Suppressor macrophage treated with lipopolysaccharide for 4 hours (primary cell): ENCODE measurements around the gene GLT1D1.
A peak's percentile ranks its signal among the peaks of the same experiment; 100 is the strongest.
"Not testable (repeated sequence)": the region's sequence is repeated elsewhere in the genome, so short reads cannot be mapped to it uniquely, and the experiment has no call there.

Experiments
- DNase-seq: peaks from one replicate; pipeline ENCODE4 v3.0.0-alpha.2; 2020

The GLT1D1 gene

DNA sequence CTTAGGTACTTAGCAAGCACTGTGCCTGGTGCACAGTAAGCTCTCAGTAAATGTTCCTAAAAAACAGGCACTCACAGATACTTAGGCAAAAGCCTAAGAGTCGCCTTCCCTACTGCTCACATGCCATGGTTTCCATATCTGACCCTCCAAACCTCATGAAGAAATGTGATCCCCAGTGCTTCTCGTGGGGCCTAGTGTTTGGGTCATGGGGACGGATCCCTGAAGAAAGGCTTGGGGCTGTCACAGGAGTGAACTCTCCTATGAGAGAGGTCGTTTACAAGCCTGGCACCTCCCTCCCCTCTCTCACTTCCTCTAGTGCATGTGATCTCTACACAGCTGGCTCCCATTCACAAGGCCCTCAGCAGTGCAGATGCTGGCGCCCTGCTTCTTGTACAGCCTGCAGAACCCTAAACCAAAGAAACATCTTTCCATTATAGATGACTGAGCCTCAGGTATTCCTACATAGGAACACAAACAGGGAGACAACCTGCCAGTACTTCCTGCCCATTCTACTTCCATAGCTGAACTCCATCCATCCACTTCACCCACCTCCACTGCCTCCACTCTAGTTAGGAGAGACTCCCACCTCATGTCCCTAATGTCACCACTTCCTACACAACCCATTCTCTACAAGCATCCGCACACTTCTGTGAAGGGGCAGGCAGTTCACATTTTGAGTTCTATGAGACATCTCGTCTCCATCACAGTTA, 32.4 kb upstream of the GLT1D1 start:
- DNase-seq = peak; percentile 90

DNA sequence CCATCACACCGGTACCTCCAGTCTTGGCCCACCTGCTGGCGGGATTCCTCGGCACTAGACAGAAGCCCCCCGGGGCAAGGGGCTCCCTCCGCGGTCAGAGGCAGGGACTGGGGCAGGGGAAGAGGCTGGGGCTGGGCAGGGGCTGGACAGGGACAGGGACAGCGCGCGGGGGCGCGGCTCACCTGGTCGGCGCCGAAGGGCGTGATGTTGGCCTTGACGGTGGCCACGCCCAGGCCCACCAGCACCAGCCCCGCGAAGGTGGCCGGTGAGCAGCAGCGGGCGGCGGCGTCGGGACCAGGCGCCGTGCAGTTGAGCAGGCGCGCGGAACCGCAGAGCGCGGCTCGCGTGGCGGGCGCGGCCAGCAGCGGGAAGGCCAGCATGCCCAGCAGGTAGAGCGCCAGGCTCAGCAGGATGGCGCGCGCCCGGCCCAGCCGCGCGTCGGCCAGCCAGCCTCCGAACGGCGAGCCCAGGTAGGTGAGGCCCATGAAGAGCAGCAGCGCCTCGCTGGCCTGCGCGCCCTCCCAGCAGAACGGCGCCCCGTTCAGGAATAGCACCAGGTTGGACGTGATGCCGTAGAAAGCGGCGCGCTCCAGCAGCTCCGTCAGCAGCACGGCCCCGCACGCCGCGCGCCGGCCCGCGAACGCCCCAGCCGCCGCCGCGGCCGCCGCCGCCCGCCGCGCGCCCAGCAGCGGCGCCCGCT, 29.9 kb upstream of the GLT1D1 start:
- peak; percentile 30 for DNase-seq

DNA sequence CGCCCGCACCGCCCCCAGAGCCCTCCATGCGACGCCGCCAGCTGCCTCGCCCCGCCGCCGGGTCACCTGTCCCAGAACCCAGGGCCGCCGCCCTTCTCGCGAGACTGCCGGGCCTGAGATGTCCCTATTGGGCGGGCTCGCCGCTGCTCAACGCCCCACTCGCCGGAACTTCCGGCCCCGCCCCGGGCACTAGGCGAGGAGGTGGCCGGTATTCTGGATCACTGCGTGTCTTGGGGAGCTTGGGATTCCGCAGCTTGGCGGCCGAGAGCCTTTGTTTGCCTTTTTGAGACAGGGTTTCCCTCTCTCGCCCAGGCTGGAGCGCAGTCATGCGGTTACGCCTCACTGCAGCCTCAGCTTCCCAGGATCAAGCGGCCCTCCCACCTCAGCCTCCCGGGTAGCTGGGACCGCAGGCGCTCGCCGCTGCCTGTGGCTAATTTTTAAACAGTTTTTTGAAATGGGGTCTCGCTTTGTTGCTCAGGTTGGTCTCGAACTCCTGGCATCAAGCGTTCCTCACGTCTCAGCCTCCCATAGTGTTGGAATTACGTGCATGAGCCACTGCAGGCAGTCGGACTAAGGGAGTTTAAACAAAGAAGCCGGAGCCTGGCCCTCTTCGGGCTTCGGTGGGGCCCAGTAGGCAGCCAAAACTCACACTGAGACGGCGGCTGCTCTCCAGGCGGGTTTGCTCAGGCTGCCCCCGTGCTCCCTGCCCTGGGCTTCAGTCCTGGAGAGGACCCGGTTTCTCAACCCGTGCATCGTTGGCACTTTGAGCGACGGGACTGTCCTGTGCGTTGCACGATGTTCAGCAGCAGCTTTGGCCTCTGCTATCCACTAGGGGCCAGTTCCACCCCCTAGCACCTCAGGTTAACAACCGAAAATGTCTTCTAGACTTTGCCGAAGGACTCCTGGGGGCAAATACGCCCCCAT, 29.1 kb upstream of the GLT1D1 start, which contains the start of gene SLC15A4:
Gene SLC15A4, minus strand, starts transcription at position 43 of the 924 bp plus-strand sequence. Its CDS starts 15 bp downstream, at position 28.
- peak; percentile 97 for DNase-seq

DNA sequence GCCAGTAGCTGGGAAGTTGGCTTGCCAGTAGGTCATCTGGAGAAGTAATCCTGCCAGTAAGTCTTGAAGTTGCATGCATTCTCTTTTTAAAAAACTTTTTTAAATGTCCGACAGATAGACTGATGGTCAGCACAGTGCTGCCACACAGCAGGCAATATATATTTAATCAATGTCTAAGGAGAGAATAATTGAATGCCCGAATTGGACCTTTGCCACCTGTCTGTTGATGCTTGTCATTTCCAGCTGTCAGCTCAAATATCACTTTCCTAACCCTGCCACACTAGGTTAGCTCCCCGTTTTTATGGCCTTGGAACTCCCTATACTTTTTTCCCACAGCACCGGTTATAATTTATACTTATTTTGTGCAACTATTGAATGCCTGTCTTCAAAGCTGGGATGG, 27.4 kb upstream of the GLT1D1 start:
- no peak for DNase-seq

DNA sequence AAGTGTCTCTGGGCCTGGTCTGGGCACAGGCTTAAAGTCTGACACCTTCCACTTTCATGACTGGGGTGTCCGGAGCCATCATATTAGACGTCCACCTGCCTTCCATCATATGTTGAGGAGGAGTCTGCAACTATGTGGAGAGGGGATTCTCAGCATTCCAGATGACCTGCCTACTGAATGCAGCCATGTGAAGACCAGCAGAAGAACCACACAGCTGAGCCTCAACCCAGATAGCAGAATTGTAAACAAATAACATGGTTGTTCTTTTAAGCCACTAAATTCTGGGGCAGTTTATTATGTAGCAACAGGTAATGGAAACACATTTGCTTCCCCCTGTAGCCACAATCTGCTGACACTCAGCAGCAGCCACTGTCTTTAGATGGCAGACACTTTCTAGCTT, 25.6 kb upstream of the GLT1D1 start:
- DNase-seq = no peak

DNA sequence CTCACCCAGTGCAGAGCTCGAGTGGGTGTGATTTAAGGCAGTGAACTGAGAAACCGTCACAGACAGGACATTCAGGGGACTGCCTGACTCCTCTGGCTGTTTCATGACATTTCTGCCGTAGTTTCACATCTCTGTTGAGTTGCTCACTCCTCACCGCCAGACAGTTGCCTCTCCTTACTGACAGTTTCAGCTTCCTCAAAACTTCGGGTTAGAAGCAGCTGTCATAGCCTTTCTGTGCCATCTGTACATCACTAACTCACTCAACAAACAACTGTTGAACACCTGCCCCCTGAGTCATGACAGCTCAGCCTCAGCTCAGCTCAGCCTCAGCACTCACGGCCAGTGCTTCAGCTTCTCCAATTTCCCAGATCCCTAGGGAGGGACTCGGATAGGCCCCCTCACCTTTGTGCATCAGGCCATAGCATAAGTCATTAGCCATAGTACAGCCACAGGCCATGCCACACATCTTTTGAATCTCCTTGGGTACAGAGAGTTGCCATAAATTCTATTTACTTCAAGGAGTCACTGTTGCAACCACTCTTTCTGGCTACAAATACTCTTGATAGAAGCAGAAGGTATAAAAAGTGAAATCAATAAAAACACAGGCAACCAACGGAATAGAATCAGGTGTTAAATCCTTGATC, 23.3 kb upstream of the GLT1D1 start:
- DNase-seq = peak; percentile 92

DNA sequence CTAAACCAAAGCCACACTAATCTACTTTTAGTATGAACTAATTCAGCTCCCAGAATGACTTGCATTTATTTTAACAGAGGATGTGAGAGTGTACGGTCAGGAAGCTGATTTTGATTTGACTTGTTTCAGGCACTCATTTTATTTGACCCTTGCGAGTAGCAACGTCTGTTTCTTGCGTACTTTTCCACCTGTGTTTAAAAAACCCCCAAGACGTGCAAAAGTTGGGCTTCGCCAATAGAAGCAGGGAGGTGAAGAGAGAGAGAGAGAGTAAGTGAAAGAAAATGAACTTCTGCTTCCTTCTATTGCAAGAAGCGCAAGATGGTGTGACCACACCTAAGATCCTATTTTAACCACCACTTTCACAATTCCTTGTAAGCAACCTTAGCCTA, 22.8 kb upstream of the GLT1D1 start:
- peak; percentile 49 for DNase-seq

DNA sequence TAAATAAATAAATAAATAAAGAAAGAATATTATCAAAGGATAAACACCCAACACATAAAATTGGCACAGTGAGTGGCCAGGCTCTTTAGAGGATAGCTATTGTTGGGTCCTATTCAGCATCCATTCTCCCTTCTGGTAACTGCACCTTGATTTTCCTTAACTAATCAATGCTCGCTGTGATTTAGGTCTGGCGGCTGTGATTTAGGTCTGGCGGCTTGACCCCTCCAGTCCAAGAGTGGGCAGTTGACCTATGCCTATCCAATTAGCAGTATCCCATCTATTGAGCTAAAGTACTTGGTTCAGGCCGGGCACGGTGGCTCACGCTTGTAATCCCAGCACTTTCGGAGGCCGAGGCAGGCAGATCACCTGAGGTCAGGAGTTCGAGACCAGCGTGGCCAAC, 19.9 kb upstream of the GLT1D1 start:
- no peak for DNase-seq

DNA sequence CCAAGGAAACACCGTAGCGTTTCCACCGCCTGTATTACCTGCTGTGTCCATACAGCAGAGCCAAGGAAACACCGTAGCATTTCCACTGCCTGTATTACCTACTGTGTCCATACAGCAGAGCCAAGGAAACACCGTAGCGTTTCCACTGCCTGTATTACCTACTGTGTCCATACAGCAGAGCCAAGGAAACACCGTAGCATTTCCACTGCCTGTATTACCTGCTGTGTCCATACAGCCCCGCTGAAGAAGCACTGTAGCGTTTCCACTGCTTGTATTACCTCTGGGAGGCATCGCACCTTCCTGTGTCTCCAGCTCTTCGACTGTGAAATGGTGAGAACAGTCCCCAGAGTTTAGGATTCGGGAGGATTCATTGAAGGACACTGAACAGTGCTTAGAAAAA, 13.4 kb upstream of the GLT1D1 start:
- DNase-seq = not testable (repeated sequence)

DNA sequence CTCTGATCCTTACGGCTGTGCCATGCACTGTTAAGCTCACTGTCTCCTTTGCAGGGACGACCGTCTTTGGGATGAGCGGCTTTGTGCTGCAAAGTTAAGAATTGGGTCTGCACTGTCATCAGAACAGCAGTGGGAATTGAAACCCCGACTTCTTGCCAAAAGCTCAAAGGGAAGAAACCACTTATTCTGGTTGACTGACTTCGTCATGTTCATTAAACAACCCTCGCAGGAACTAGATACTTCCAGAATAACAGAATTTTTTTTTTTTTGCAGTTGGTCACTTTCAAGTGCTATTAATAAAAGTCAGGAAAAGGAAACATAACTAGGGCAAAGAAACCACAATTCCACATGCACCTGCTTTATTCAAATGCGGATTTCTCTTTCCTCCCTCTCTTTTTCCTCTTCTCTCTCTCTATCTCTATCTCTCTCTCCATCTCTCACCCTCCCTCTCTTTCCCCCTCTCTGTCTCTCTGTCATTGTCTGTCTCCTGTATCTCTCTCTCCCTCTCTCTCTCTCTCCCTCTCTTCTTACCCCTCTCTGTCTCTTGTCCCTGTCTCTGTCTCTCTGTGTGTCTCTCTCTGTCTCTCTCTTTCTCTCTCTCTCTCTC, 12.3 kb upstream of the GLT1D1 start:
- DNase-seq = peak; percentile 73

DNA sequence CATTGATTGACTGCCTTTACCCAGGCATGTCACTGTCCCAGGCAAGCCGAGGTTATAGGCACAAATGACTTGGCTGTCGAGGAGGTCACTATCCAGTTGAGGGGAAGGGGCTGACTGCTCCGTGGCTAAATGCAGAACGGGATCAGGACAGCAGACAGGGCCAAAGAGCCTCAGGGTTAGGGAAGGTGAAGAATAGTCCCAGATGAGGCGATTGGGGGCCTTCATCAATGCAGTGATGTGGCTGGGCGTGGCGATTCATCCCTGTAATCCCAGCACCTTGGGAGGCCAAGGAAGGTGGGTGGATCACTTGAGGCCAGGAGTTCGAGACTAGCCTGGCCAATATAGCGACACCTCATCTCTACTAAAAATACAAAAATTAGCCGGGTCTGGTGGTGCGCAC, 10.7 kb upstream of the GLT1D1 start:
- no peak for DNase-seq

DNA sequence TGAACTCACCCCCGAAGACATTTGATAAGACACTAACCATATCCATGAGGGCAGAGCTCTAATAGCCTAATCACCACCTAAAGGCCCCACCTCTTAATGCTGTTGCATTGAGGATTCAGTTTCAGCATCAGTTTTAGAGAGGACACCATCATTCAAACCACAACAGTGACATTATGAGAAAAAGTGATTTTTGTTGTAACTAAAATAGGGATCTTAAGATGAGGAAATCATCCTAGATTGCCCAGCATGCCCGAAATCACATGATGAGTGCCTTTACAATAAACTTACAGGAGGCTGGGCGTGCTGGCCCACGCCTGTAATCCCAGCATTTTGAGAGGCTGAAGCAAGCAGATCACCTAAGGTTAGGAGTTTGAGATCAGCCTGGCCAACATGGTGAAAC, 9.7 kb upstream of the GLT1D1 start:
- DNase-seq = peak; percentile 84

DNA sequence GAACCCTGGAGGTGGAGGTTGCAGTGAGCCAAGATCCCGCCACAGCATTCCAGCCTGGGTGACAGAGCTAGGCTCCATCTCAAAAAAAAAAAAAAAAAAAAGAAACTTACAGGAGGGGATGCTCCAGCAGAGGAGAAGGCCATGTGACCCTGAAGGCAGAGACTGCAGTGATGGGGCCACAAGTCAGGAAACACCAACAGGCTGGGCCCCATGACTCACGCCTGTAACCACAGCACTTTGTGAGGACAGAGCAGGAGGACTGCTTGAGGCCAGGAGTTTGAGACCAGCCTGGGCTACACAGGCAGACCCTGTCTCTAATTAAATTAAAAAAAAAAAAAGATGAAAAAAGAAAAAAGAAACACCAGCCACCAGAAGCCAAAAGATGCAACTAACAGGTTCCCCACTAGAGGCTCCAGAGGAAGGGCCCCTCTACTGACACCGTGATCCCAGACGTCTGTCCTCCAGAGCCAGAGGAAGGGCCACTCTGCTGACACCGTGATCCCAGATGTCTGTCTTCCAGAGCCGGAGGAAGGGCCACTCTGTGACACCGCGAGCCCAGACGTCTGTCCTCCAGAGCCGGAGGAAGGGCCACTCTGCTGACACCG, 9.1 kb upstream of the GLT1D1 start:
- peak; percentile 83 for DNase-seq

DNA sequence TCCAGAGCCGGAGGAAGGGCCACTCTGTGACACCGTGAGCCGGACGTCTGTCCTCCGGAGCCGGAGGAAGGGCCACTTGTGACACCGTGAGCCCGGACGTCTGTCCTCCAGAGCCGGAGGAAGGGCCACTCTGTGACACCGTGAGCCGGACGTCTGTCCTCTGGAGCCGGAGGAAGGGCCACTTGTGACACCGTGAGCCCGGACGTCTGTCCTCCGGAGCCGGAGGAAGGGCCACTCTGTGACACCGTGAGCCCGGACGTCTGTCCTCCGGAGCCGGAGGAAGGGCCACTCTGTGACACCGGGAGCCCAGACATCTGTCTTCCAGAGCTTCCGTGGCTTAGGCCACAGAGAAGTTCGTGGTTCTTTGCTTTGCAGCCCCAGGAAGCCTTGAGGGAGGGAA, 6.6 kb upstream of the GLT1D1 start:
- not testable (repeated sequence) for DNase-seq

DNA sequence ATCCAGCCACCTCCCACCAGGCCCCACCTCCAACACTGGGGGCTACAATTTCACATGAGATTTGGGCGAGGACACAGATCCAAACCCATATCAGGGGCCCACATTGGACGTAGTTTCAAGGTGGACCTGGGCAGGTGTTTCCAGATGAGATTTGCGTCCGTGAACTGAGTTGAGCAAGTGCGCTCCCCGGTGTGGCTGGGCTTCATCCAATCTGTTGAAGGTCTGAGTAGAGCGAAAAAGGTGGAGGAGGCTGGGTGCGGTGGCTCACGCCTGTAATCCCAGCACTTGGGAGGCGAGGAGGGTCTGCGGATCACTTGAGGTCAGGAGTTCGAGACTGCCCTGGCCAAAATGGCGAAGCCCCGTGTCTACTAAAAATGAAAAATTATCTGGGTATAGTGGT, 4.9 kb upstream of the GLT1D1 start:
- no peak for DNase-seq

DNA sequence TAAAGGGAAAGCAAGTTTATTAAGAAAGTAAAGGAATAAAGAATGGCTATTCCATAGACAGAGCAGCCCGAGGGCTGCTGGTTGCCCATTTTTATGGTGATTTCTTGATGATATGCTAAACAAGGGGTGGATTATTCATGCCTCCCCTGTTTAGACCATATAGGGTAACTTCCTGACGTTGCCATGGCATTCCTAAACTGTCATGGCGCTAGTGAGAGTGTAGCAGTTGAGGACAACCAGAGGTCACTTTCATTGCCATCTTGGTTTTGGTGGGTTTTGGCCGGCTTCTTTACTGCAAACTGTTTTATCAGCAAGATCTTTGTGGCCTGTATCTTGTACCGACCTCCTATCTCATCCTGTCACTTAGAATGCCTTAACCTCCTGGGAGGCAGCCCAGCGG, 3.5 kb upstream of the GLT1D1 start:
- not testable (repeated sequence) for DNase-seq

DNA sequence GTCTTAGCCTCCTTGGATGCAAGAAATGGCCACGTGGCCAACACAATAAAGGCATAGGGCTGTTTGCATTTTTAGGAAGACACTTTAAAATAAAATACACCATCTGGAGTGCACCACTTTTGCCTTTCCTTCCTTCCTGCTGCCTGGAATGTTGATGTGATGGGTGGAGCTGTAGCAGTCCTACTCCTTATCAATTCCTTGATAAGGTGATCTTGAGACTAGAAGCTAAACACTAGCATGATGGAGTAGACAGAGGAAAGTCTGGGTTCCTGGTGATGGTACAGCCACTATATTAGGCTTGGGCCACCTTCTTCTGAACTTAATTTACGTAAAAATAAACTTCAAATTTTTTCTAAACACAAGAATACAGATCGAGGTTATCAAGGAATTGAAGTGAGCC, 2.9 kb upstream of the GLT1D1 start:
- DNase-seq = no peak

DNA sequence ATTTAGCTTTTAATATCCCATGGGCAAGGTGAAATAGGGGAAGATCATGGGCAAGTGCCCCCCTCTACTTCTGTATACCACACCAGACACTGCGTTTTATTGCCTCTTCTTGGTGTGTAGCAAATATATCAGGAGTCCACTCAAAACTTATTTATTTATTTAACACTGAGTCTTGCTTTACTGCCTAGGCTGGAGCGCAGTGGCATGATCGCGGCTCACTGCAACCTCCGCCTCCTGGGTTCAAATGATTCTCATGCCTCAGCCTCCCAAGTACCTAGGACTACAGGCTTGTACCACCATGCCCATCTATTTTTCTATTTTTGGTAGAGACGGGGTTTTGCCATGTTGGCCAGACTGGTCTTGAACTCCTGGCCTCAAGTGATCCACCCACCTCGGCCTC, 1.8 kb upstream of the GLT1D1 start:
- not testable (repeated sequence) for DNase-seq

DNA sequence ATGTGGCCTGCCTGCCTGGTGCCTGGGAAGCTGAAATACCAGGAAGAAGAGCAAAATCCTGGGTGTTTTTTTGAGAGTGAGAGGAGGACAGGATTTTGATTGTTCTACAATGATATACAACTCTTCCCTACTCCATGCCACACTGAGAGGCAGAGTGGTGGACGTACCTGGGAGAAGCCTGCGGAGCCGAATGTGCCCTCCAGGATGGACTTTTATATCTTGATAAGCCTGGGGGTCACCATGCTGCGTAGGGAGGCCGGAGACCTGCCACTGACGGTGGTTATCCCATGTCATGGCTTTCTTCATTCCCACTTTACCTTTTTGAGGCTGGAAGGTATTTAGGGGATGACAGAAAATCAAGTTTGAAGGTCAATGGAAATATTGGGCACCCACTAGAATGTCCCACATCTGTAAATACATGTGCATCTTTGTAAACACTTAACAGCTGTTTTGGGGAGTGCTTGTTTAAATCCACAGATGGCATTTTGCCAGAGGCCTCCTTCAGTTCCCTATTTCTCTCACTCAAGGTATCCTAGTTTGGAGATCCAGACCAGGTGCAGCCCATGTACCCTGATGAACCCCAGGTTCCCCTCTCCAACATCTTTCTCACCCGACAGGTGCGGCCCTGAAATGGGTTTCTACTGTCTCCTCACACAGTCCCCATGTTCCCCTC, 1.1 kb upstream of the GLT1D1 start:
- no peak for DNase-seq

DNA sequence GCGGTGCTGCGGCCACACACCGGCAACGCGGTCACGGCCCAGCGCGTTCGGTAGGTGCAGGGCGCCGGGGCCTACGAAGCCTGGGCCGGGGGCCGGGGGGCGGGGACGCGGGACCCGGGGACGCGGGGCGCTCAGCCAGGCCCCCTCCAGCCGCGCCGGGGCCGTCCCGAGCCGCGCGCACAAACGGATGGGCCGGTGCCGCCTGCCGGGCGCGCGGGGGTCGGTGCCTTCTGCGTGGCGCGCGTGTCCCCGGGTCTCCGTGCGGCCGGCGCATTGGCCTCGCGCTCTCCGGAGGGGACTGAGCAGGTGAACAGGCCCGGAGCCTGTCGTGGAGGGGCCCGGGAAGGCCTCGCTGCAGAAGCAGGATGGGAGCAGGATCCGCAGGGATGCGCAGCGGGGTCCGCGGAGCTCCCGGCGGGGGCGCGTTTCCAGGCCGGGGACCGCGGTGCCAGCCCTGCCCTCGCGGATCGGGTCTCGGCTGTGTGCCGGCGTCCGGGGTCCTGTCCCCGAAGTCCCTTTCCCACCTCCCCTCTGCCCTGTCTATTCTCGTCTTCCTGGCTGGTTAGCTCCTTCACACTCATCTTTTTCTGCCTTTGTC, 421 bp downstream of the GLT1D1 start:
- DNase-seq = no peak
